ENCODE results near the gene GRIP1. TPM values are rescaled to one million over a fixed set of nuclear protein-coding genes. Genes with fewer than 3 reads are reported as not detected.

The GRIP1 gene
- total RNA-seq, 1 experiment from 2014 or later, result 73.8 TPM

DNA sequence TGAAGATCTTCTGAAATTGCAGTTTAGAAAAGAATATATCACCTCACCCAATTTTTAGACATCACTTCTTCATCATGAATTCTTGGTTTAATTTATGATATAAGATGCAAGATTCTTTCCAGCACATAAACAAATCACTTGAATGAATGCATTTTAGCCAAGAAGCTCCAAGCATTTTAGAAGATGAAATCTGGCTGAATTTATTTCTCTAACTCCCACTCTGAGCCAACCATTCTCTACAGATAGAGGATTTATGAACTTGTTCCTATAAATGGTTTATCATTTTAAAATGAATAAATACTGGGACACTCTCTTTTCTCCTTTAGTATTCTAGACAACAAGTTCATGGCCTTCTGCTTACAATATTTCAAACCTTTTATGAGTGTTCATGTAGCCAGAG, 71.7 kb downstream of the GRIP1 start:
- DNase-seq, result no peak
- no peaks in the 10 kb centered on the region for H3K36me3 ChIP-seq (replicated peaks; ENCODE audit: control insufficient read depth, insufficient read depth, low read length)
- no peak overlapping the region for H3K4me3 ChIP-seq (ENCODE audit: insufficient read depth, low read depth, low read length)
- H3K27me3 ChIP-seq (ENCODE audit: control insufficient read depth, insufficient read depth, low read length), result no peaks in the 10 kb centered on the region

DNA sequence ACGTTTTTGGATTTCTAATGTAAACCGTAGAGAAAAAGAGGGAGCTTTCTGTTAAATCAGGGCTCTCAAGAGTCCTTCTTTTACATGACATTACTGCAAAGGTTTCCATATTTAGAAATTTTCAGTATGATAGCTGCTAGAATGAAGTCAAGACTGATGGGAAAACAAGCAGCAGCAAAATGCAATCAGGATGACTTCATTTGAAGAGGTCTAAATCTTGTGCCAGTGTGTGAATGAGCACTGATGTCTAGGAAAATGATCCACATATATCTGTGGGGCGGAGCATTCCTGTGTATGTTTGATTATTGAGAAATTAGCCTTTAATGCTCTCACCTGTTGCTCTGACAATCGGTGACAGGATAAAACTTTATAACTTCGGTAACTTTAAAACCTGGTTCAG, 73.6 kb downstream of the GRIP1 start:
- Histone ChIP-seq H3K4me3 (ENCODE audit: insufficient read depth, low read depth, low read length) (no peak overlapping the region), H3K27me3 (ENCODE audit: control insufficient read depth, insufficient read depth, low read length) (no peaks in the 10 kb centered on the region), H3K36me3 (replicated peaks; ENCODE audit: control insufficient read depth, insufficient read depth, low read length) (no peaks in the 10 kb centered on the region)
- DNase-seq, result no peak

DNA sequence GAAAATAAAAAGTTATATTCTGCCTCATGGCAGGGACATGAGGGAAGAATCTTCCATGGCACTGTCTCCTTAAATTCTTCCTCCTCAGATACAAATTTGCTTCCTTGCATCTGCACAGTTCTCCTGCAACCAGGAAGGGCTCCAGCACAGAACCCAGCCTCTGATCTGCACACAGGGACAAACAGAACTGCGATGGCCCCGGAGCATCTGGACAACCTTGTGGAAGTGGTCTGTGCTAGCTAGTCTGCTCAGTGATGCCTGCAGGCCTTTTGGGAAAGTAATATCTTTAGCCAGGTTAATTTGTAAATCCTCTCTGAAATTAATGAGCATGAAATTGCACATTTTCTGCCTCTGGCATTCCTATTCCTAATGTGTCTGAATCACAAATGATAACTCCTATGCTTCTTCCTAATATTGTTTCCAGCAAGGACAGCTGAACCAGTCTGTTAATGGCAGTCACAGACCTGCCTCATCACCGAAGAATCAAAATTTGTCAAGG, 74.8 kb downstream of the GRIP1 start:
- no peaks in the 10 kb centered on the region for H3K27me3 ChIP-seq (ENCODE audit: control insufficient read depth, insufficient read depth, low read length)
- no peaks in the 10 kb centered on the region for H3K36me3 ChIP-seq (replicated peaks; ENCODE audit: control insufficient read depth, insufficient read depth, low read length)
- no peak for DNase-seq
- no peak overlapping the region for H3K4me3 ChIP-seq (ENCODE audit: insufficient read depth, low read depth, low read length)

DNA sequence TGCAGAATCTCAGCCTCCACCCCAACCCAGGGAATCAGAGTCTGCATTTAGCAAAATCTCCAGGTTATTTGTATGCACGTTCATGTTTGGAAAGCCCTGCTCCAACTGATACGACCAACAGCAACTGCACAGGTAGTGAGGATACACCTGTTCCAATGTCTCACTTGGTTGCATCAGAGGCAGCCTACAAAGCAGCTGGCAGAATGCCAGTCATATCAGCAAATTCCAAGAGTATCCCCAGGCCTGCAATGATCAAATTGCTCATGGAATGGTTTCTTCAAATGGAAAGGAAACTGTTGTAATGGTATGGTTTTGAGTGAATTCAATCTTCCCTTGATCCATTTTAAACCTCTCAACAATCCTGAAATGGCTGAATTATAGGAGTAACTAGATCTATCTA, 75.4 kb downstream of the GRIP1 start:
- H3K27me3 ChIP-seq (ENCODE audit: control insufficient read depth, insufficient read depth, low read length), result no peaks in the 10 kb centered on the region
- no peak overlapping the region for H3K4me3 ChIP-seq (ENCODE audit: insufficient read depth, low read depth, low read length)
- no peaks in the 10 kb centered on the region for H3K36me3 ChIP-seq (replicated peaks; ENCODE audit: control insufficient read depth, insufficient read depth, low read length)
- DNase-seq, result no peak

DNA sequence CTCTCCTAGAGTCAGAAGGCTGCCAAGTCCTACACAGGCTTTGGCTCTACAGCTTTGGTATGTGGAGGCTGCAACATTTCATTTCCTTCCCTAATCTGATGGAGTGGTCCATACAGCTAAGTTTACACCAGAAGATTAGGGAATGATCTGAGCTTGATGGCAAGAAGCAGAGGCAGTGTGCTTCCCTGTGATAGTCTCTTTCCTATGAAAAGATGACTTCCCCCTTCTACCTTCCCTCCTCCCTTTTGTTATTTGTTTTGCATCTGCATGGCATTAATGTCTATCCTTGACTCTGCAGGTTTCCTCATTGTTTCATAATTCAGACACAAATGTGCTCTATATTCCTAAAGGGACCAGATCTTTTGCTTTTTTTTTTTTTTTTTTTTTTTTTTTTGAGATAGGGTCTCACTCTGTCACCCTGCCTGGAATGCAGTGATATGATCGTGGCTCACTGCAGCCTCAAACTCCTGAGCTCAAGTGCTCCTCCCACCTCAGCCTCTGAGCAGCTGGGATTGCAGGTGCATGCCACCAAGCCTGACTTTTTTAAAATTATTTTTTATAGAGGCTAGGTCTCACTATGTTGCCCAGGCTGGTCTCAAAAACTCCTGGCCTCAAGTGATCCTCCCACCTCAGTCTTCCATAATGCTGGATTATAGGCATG, 76.3 kb downstream of the GRIP1 start:
- Histone ChIP-seq H3K27me3 (ENCODE audit: control insufficient read depth, insufficient read depth, low read length) (no peaks in the 10 kb centered on the region), H3K36me3 (replicated peaks; ENCODE audit: control insufficient read depth, insufficient read depth, low read length) (no peaks in the 10 kb centered on the region), H3K4me3 (ENCODE audit: insufficient read depth, low read depth, low read length) (no peak overlapping the region)
- no peak for DNase-seq

DNA sequence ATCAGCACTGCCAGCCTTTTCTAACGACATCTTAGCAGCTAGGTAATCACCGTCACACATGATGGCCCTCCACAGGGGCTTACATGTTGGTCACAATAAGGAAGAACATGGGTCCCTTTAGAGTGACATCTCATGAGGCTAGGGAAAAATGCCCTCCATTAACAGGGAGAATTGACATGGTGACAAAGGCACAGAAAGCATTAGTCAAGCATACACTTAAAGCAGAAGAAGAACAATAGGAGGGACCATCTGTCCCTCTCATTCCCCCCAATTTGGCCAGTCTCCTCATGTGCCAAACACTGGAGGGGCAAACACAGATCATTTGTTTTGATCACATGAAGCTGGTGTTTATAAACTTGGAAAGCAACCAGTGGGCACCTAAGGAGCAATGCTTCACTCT, 78.0 kb downstream of the GRIP1 start:
- Histone ChIP-seq H3K27me3 (ENCODE audit: control insufficient read depth, insufficient read depth, low read length) (no peaks in the 10 kb centered on the region), H3K36me3 (replicated peaks; ENCODE audit: control insufficient read depth, insufficient read depth, low read length) (no peaks in the 10 kb centered on the region), H3K4me3 (ENCODE audit: insufficient read depth, low read depth, low read length) (no peak overlapping the region)
- no peak for DNase-seq

DNA sequence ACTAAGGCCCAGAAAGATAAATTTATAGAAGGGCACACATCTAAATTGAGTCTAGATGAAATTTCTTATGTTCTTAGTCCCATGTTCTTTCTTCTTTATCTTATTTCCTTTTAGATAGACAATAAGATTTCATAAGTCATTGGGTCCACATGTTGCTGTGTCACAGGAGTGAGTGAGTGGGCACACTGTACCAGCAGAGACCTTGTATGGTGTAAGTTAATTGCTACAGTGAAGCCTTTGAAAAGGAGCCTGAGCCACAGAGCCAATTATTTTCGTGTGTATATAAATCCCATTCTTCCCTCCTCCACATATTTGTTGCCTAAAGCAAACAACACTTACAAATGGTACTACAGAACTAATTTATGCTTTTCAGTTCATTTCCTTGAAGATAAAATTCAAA, 79.1 kb downstream of the GRIP1 start:
- DNase-seq, result no peak
- no peaks in the 10 kb centered on the region for H3K36me3 ChIP-seq (replicated peaks; ENCODE audit: control insufficient read depth, insufficient read depth, low read length)
- no peak overlapping the region for H3K4me3 ChIP-seq (ENCODE audit: insufficient read depth, low read depth, low read length)
- no peaks in the 10 kb centered on the region for H3K27me3 ChIP-seq (ENCODE audit: control insufficient read depth, insufficient read depth, low read length)

DNA sequence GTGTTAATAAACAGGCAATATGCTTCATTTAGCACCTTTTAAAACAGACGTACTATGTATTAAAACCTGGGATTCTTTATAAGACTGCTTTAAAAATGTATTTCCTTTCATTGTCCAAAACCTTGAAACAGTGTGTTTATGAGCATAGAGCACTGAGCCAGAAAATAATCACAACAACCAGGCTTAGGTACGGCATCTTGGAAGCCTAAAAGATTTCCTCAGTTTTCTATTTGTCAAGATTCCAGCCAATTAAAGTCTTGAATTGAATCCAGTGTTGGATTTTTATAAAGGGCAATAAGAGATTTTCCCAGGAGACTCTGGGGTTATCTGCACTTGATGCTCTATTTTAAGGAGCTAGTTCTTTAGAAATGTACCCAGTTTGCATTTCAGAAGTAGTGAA, 80.3 kb downstream of the GRIP1 start:
- DNase-seq, result no peak
- Histone ChIP-seq H3K27me3 (ENCODE audit: control insufficient read depth, insufficient read depth, low read length) (no peaks in the 10 kb centered on the region), H3K4me3 (ENCODE audit: insufficient read depth, low read depth, low read length) (no peak overlapping the region), H3K36me3 (replicated peaks; ENCODE audit: control insufficient read depth, insufficient read depth, low read length) (no peaks in the 10 kb centered on the region)

DNA sequence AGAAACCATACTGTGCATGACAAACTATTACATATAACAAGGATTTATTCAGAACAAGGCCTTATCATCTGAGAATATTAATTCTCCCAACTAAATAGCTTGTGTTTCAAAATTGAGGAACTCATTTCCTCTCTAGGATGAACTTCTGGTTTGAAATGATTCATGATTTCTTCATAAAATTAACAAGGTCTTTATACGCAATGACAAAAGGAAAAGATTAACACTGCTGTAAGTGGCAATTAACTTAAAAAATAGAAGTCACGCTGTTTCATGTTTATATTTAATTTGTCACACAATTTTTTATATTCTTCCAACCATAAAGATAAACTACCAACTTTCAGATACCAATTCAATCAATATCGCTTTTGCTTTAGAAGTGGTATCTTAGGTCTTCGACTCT, 80.8 kb downstream of the GRIP1 start:
- no peaks in the 10 kb centered on the region for H3K27me3 ChIP-seq (ENCODE audit: control insufficient read depth, insufficient read depth, low read length)
- no peaks in the 10 kb centered on the region for H3K36me3 ChIP-seq (replicated peaks; ENCODE audit: control insufficient read depth, insufficient read depth, low read length)
- H3K4me3 ChIP-seq (ENCODE audit: insufficient read depth, low read depth, low read length), result no peak overlapping the region
- DNase-seq, result no peak

DNA sequence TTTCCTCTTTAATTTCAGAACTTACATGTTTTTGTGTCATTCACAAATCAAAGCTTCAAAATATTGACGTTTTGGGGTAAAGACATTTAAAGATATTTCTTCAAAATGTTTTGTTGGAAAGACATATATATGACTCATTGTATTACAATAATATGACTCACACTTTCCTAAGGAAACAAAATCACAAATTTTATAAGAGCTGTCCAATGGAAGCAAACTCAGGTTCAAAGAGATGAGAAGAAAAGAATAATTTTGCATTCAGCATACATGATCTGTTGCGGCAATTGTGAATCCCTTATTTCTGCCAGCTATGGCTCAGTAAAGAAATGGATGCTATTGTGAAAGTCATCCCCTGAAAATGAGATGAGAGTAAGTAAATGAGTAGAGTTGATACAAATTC, 82.7 kb downstream of the GRIP1 start:
- no peaks in the 10 kb centered on the region for H3K36me3 ChIP-seq (replicated peaks; ENCODE audit: control insufficient read depth, insufficient read depth, low read length)
- no peak for DNase-seq
- H3K4me3 ChIP-seq (ENCODE audit: insufficient read depth, low read depth, low read length), result no peak overlapping the region
- no peaks in the 10 kb centered on the region for H3K27me3 ChIP-seq (ENCODE audit: control insufficient read depth, insufficient read depth, low read length)

DNA sequence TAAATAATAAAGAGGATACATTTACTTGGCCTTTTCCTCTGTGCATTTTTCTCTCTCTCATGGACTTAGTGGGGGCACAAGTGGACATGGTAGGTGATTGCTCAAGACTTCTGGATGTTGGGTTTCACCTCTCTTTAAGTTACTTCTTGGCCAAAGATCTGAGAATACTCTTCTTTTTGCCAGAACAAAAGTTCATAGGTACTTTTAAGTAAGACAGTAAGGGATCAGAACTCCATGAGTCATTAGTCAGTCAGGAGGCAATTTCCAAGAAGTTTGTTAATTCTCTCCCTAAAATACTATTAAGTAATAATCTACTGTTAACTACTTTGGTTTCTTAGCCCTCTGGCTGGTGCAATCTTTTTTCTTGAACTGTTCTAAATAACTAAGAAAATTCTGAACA, 84.2 kb downstream of the GRIP1 start:
- no peaks in the 10 kb centered on the region for H3K36me3 ChIP-seq (replicated peaks; ENCODE audit: control insufficient read depth, insufficient read depth, low read length)
- no peak overlapping the region for H3K4me3 ChIP-seq (ENCODE audit: insufficient read depth, low read depth, low read length)
- no peaks in the 10 kb centered on the region for H3K27me3 ChIP-seq (ENCODE audit: control insufficient read depth, insufficient read depth, low read length)
- DNase-seq, result no peak

DNA sequence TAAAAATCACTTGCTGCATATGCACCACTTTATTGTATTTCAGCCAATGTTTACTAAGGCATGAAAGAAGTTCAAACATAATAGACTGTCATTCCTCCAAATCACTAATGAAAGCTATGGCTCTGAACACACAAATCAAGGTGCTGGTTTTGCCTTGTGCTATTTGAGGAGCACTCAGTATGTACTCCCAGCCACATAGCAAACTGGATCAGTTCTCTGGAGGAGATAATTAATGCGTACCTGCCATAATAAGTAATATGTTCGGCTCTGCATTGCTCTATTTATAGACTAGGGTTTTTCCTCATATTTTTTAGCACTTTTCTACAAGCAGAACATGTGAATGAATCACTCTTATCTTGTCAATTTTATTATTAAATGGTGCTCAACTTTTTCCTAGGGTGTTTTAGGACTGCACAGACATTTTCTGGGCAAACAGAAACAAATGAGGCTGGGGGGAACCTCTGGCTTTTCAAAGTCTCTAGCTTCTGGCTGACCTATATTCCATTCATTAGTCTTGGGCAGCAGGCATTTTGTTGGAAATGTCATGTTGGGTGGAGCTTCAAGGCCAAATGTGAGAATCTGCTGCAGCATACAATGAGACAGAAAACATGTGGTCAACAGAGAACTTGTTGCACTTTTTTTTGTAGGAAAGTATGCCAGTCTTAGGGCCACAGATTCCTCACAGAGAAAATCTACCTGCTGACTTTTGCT, 88.4 kb downstream of the GRIP1 start:
- Histone ChIP-seq H3K4me3 (ENCODE audit: insufficient read depth, low read depth, low read length) (no peak overlapping the region), H3K36me3 (replicated peaks; ENCODE audit: control insufficient read depth, insufficient read depth, low read length) (no peaks in the 10 kb centered on the region), H3K27me3 (ENCODE audit: control insufficient read depth, insufficient read depth, low read length) (no peaks in the 10 kb centered on the region)
- no peak for DNase-seq

DNA sequence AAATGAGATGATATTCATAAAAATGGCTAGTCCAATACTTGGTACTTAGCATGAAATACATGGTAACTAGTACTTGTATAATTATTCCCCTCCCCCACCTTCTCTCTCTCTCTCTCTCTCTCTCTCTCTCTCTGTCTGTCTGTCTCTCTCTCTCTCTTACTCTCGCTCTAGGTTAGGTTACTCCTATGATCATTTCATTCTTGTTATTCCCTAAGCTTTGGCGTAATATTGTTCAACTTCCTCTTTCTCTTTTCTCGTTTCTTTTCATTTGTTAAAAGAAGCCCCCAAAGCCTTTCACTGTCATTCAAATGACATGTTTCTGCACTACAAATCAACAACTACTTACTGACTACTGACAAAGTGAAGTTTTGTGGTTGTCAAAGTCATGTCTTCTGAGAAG, 89.8 kb downstream of the GRIP1 start:
- no peaks in the 10 kb centered on the region for H3K27me3 ChIP-seq (ENCODE audit: control insufficient read depth, insufficient read depth, low read length)
- H3K36me3 ChIP-seq (replicated peaks; ENCODE audit: control insufficient read depth, insufficient read depth, low read length), result no peaks in the 10 kb centered on the region
- no peak overlapping the region for H3K4me3 ChIP-seq (ENCODE audit: insufficient read depth, low read depth, low read length)
- DNase-seq, result no peak

DNA sequence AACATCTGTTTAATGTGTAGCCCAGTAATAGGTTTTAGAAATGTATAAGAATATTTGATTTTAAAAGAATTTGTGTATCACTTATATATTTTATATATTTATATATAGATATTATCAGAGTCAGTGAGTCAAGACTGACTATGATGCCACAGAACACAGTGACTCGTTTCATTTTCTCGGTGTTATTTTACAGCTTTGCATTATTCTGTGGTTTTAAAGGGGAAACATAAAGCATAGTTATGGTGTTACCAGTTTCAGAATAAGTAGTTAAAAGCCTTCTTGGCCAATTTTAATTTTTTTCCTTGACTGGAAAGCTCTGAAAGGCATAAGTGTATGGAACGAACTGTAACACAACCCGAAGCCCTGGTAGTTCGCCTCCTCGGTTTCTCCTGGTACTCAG, 91.0 kb downstream of the GRIP1 start:
- no peak overlapping the region for H3K4me3 ChIP-seq (ENCODE audit: insufficient read depth, low read depth, low read length)
- DNase-seq, result no peak
- H3K27me3 ChIP-seq (ENCODE audit: control insufficient read depth, insufficient read depth, low read length), result no peaks in the 10 kb centered on the region
- no peaks in the 10 kb centered on the region for H3K36me3 ChIP-seq (replicated peaks; ENCODE audit: control insufficient read depth, insufficient read depth, low read length)

DNA sequence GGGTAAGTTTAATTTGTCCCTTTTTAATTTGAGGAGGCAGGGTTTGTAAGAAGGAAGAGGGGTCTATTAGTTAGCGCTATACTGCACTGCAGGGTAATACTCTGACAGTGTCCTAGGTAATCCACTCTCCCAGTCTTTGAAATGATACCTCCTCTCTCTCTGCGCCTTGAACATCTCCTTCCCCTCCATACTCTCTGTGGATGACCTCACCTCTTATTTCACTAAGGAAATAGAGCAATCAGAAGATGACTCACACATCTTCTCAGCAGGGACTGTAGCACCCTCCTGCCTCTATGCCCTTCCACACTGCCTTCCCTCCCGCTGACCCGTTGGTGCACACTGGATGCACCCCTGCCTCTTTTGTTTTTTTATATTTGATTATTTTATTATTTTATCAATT, 94.2 kb downstream of the GRIP1 start:
- no peak overlapping the region for H3K4me3 ChIP-seq (ENCODE audit: insufficient read depth, low read depth, low read length)
- no peaks in the 10 kb centered on the region for H3K27me3 ChIP-seq (ENCODE audit: control insufficient read depth, insufficient read depth, low read length)
- no peaks in the 10 kb centered on the region for H3K36me3 ChIP-seq (replicated peaks; ENCODE audit: control insufficient read depth, insufficient read depth, low read length)
- DNase-seq, result no peak

All from H7 (cell line).